GM18873 (cell line): ENCODE measurements around the gene ANO4.
A peak's percentile ranks its signal among the peaks of the same experiment; 100 is the strongest.
"Not testable (repeated sequence)": the region's sequence is repeated elsewhere in the genome, so short reads cannot be mapped to it uniquely, and the experiment has no call there.

Experiments
- ATAC-seq: cut with Tn5 transposase; IDR thresholded peaks from one replicate; pipeline ENCODE4 v1.9.1; 2021; ENCODE audit warnings: mild to moderate bottlenecking, moderate library complexity, moderate number of reproducible peaks; ENCODE audit not compliant: unreplicated experiment, low FRiP score

ANO4 gene

GRCh38 chr12:100984796-100985195 is 190.2 kb downstream of the ANO4 start:
- no peak for ATAC-seq

GRCh38 chr12:100986595-100987547 is 192.3 kb downstream of the ANO4 start:
- no peak for ATAC-seq

GRCh38 chr12:100987552-100988521 is 193.3 kb downstream of the ANO4 start:
- ATAC-seq: peak; percentile 98

- ATAC-seq: not testable (repeated sequence)
Observed at GRCh38 chr12:100989509-100989908, 194.9 kb downstream of the ANO4 start.

- no peak for ATAC-seq
Observed at GRCh38 chr12:100991102-100991501, 196.5 kb downstream of the ANO4 start.

- ATAC-seq: no peak
Observed at GRCh38 chr12:100992194-100992593, 197.6 kb downstream of the ANO4 start.

- no peak for ATAC-seq
Observed at GRCh38 chr12:100993916-100994450, 199.4 kb downstream of the ANO4 start.

- ATAC-seq: no peak
Observed at GRCh38 chr12:100995201-100995600, 200.6 kb downstream of the ANO4 start.

GRCh38 chr12:100995771-100996170 is 201.2 kb downstream of the ANO4 start:
- ATAC-seq: peak; percentile 76

- ATAC-seq: peak; percentile 62
Observed at GRCh38 chr12:101001669-101002068, 207.1 kb downstream of the ANO4 start.

- ATAC-seq: no peak
Observed at GRCh38 chr12:101002696-101003419, 208.3 kb downstream of the ANO4 start.

GRCh38 chr12:101004898-101005297 is 210.3 kb downstream of the ANO4 start:
- ATAC-seq: no peak

- ATAC-seq: no peak
Observed at GRCh38 chr12:101009274-101009673, 214.7 kb downstream of the ANO4 start.

- no peak for ATAC-seq
Observed at GRCh38 chr12:101010896-101011295, 216.3 kb downstream of the ANO4 start.

GRCh38 chr12:101013993-101014392 is 219.4 kb downstream of the ANO4 start:
- ATAC-seq: no peak

- no peak for ATAC-seq
Observed at GRCh38 chr12:101015044-101015443, 220.5 kb downstream of the ANO4 start.

- ATAC-seq: no peak
Observed at GRCh38 chr12:101018540-101018939, 224.0 kb downstream of the ANO4 start.

GRCh38 chr12:101019201-101019600 is 224.6 kb downstream of the ANO4 start:
- ATAC-seq: no peak

GRCh38 chr12:101019667-101020066 is 225.1 kb downstream of the ANO4 start:
- ATAC-seq: no peak

- no peak for ATAC-seq
Observed at GRCh38 chr12:101021442-101021841, 226.9 kb downstream of the ANO4 start.
